LNCAP (cell line): ENCODE results near the gene C1QL4.

Experiments
- CTCF ChIP-seq: fragments of 450-650 bp; IDR thresholded peaks from 2 replicates; pipeline ENCODE4 v1.5.1; 2017; ENCODE audit warnings: mild to moderate bottlenecking

Gene C1QL4

DNA sequence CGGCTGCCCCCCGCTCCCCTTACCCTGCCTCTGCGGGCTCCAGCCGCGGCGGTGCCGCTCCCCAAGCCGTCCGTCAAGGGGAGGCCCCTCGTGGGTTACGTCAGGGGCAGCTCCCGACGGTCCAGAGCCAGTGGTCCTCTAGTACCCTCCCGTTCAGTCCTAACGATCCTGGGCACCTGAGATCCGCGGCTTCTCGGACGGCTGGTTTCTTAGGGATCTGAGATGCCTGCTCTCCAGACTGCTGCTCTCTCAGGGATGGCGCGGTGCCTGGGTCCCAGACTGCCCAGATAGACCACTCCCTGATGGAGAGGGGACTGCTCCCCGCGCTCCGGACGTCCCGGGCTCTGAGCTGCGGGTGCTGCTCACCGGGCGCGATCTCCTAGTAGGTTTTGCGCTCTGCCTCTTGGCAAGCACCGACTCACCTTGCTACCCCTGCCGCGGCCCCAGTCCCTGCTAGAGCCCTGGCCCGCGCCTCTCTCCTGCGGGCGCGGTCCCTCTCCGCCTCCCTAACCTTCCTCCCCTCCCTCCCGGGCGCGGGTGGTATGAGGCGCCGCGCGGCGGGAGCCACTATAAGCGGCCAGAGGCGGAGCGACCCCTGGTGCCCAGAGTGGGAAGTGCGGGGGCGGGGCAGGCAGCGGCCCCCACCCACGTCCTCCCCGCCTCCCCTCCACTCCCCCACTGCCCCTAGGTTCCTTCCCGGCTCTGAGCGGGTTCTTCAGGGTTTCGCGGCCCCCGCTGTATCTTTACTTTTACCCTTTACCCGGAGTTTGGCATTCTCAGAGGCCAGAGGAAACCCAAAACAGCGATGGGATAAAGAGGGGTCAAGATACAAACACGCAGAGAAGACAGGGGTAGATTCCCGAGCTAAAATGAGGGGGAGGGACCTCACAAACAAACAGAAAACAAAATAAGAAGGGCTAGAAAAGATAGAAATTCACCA lies at the start of gene C1QL4:
Gene C1QL4, minus strand, starts transcription at position 544 of the 940 bp plus-strand sequence. CDS start 711 bp downstream, outside the sequence.
- TF ChIP-seq CTCF: peak; percentile 98

GRCh38 chr12:49377386-49377785 lies 40.4 kb upstream of the C1QL4 start:
- no peak for TF ChIP-seq CTCF

- TF ChIP-seq CTCF: no peak
Observed at GRCh38 chr12:49375406-49375805, 38.4 kb upstream of the C1QL4 start.

- TF ChIP-seq CTCF: no peak
Observed at GRCh38 chr12:49370539-49370938, 33.6 kb upstream of the C1QL4 start.

DNA sequence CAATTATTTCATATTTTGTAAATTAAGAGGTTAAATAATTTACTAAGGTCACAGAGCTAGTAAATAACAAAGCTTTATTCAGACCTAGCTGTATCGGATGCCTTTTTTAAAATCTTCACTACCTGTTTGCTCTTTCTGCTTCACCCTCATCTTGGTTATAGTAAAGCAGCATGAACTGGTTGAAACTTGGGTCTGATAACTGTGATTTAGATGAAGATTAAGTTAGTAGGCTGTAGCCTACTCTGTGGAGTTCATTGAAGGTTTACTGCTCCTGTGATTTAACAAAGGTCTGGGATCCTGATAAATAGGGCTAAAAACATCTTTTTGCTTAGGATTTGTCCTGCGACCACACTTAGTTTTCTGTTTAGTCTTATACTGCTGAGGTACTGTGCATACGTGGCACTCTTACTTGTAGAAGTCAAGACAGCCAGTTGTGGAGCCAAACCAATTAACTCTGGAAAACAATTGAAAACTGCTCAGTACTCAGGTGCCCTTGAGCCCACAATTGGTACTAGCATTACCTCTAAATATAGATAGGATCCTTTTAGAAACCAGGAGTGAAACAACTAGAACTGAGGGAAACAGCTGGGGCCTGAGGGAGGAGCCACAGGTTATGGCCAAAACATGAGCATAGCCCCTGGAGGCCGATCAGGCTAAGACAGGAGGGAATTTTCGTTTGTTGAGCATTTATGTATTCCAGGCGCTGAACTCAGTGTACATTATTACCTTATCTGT lies 32.6 kb upstream of the C1QL4 start:
- no peak; the same call in 1 of the 2 replicates for TF ChIP-seq CTCF

DNA sequence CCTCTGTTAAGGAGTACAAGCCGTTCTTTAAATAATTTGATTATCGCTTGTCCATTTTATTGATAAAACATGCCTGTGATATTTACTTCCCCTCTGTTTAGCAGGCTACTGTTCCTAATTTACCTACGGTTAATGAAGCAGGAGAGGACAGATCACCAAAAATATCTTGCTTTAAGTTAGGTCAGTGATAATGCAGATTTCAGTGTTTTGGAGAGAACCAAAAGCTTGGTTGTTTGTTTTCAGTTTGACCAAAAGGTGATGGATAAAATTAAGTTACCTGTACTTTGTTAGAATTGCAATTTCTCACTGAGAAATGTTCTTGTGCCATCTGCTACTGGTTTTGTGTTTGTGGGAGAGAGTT lies 31.2 kb upstream of the C1QL4 start:
- TF ChIP-seq CTCF: no peak

- TF ChIP-seq CTCF: no peak
Observed at GRCh38 chr12:49367381-49368239, 30.6 kb upstream of the C1QL4 start, which contains the start of gene SPATS2. Gene SPATS2 (plus strand): TSS chr12:49367462. CDS start chr12:49461013, 93,551 bp downstream.
